H7 (cell line): ENCODE results near the gene MIS18BP1. TPM values are rescaled to one million over a fixed set of nuclear protein-coding genes. Genes with fewer than 3 reads are reported as not detected.
"Not testable (repeated sequence)": the region's sequence is repeated elsewhere in the genome, so short reads cannot be mapped to it uniquely, and the experiment has no call there.

Experiments
- DNase-seq: peaks from one replicate; pipeline ENCODE4 v3.0.0; 2012
- H3K27me3 ChIP-seq: 2 replicates; pipeline ENCODE4 v1.6.0; 2011; ENCODE audit warnings: mild to moderate bottlenecking, low read length; ENCODE audit not compliant: control insufficient read depth, insufficient read depth
- H3K36me3 ChIP-seq: replicated peaks from 2 replicates; pipeline ENCODE4 v1.5.1; 2011; ENCODE audit warnings: low read length; ENCODE audit not compliant: control insufficient read depth, insufficient read depth
- H3K4me3 ChIP-seq: 2 replicates; pipeline ENCODE4 v1.5.1; 2011; ENCODE audit warnings: low read depth, mild to moderate bottlenecking, control low read depth, low read length, moderate library complexity; ENCODE audit not compliant: insufficient read depth
- total RNA-seq: library from RNA; depleted of rRNA; stranded (reverse); fragments of >200 nt; shearing (Covaris generic); gene quantifications from 2 replicates; pipeline ENCODE4 v1.2.3, GENCODE V29; 2014

Gene MIS18BP1
- total RNA-seq, 1 experiment from 2014 or later: 46.3 TPM

DNA sequence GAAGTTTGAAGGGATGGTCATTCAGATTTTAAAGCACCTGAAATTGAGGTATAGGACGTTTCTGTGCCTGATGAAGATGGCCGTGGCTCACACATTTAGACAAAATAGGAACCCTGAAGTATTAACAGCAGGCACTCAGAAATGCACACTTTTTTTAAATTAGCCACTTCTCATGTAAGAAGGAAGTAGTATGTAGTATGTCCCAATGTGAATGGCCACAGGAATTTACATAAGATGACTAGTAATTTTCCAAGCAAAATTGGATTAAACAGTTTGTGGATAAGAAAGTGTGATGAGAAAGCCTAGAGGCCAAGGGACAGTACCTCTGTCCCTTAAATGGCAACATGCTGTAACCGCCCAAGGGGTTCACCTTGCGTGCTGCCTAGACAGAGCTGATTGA, 1.8 kb upstream of the MIS18BP1 start:
- Histone ChIP-seq H3K36me3 (no peaks in the 10 kb centered on the region), H3K4me3 (no peak overlapping the region), H3K27me3 (no peaks in the 10 kb centered on the region)
- DNase-seq: no peak

DNA sequence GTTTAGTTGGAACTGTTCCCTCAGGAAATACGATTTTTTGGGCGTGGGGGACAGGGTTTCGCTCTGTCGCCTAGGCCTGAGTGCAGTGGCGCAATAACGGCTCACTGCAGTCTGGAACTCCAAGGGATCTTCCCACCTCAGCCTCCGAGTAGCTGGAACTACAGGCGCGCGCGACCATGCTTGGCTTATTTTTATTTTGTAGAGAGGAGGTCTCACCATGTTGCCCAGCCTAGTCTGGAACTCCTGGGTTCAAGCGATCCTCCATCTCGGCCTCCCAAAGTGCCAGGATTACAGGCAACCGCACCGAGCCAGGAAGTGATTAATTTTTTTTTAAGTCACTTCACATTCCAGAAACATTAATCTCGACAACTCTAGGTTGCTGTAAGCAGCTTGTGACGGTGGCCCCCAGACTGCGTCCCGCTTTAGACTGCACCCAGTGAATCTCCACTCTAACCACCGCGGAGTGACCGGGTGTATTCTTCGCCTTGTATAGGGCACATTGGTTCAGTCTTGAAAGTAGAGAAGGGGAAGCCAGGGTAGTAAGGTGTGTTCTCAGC, 830 bp upstream of the MIS18BP1 start:
- H3K4me3 ChIP-seq: peak overlapping the region; percentile 89
- no peaks in the 10 kb centered on the region for H3K36me3 ChIP-seq
- no peak for DNase-seq

GRCh38 chr14:45252366-45253069, 484 bp downstream of the MIS18BP1 start:
- no peaks in the 10 kb centered on the region for H3K27me3 ChIP-seq
- H3K36me3 ChIP-seq: no peaks in the 10 kb centered on the region
- H3K4me3 ChIP-seq: peak overlapping the region; percentile 89
- no peak for DNase-seq

More for the DNA sequence above, 830 bp upstream of the MIS18BP1 start:
- H3K27me3 ChIP-seq: no peaks in the 10 kb centered on the region

DNA sequence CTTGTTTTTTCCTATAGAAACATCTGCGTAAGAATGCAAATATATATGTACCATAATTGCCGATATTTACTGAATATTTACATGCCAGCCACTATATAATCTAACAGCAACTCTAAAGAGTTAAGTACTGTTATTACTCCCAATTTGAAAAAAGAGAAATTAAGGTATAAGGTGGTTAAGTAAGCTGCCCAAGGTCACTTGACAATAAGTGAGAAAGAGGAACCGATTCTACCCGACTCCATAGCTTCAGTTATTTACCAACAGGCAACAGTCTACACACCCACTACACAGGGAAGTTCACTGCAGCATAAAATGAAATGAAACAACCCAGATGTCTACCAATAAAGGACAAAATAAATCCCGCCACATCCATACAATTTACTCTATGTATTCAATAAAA, 1.1 kb downstream of the MIS18BP1 start:
- DNase-seq: no peak

DNA sequence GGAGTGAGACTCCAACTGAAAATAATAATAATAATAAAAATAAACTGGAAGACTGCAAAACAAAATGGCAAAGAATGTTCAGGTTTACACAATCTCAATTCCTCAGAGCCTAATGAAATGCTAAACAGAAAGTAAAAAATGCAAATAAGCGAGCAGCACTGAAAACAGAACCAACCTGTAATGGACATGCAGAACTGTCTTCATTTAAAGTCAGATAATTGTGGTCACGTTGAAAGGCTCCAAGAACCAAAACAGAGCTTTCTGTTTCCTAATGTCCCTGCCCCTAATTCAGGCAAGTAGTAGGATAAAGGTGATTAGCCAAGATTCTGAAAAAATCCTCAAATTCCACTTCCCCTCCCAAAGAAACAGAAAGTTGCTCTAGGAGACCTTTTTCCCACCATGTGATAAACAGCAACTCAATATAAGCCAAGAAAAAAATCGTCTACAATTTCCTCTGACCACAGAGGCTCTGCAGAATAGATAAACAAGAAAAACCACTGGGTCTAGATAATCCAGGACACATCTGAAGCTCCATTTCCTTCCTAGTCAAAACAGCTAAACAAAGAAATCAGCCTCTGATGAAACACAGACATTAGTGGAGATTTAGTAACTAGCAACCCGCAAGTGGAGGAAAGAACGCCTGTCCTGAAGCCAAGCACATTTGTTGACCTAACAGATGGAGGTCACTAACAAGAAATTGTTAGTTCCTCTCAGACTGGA, 3.0 kb downstream of the MIS18BP1 start:
- no peak for DNase-seq
- H3K27me3 ChIP-seq: no peaks in the 10 kb centered on the region
- H3K4me3 ChIP-seq: no peak overlapping the region
- no peaks in the 10 kb centered on the region for H3K36me3 ChIP-seq

More for the DNA sequence above, 1.1 kb downstream of the MIS18BP1 start:
- no peaks in the 10 kb centered on the region for H3K27me3 ChIP-seq
- H3K36me3 ChIP-seq: no peaks in the 10 kb centered on the region
- H3K4me3 ChIP-seq: peak overlapping the region; percentile 89

GRCh38 chr14:45247427-45247826, 5.6 kb downstream of the MIS18BP1 start:
- no peaks in the 10 kb centered on the region for H3K36me3 ChIP-seq
- no peak for DNase-seq
- H3K4me3 ChIP-seq: no peak overlapping the region
- H3K27me3 ChIP-seq: no peaks in the 10 kb centered on the region

- Histone ChIP-seq H3K27me3 (no peaks in the 10 kb centered on the region), H3K4me3 (no peak overlapping the region), H3K36me3 (no peaks in the 10 kb centered on the region)
- DNase-seq: no peak
Measured at GRCh38 chr14:45246691-45247090, 6.3 kb downstream of the MIS18BP1 start.

DNA sequence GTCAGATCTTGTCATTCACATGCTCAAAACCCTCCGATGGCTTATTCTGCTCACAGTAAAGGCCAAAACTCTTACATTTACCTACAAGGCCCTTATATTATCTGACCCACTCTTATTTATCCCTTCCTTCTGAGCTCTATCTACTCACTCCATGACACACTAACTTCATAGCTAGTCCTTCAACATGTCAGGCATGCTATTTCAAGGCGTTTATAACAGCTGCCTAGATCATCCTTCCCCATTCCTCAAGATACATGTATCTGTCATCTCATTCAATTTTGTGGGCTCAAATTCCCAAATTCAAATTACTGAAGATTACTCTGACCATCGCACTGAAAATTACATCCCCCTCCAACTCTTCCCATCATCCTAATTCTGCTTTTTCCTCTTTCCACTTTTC, 6.9 kb downstream of the MIS18BP1 start:
- no peak overlapping the region for H3K4me3 ChIP-seq
- H3K27me3 ChIP-seq: no peaks in the 10 kb centered on the region
- H3K36me3 ChIP-seq: no peaks in the 10 kb centered on the region; the same call in 1 of the 2 replicates
- no peak for DNase-seq

GRCh38 chr14:45242706-45243105, 10.3 kb downstream of the MIS18BP1 start:
- Histone ChIP-seq H3K27me3 (no peaks in the 10 kb centered on the region), H3K36me3 (no peaks in the 10 kb centered on the region; the same call in 1 of the 2 replicates), H3K4me3 (no peak overlapping the region)
- DNase-seq: no peak

DNA sequence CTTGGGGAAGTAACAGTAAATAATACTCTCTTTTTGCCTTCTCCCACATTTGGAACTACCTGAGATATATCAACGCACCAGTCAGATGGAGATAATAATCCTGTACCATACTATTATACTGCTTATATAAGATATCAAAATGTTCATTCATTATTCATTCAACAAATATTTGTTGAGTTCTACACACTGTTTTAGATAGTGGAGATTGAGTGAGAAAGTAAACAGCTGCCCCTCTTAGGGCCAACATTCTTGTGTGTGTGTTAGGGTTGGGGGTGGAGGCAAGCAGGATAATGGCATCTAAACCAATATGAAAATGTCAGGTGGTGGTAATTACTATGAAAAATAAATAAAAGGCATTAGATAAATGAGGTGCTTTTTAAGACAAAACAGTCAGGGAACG, 14.0 kb downstream of the MIS18BP1 start:
- Histone ChIP-seq H3K27me3 (no peaks in the 10 kb centered on the region), H3K36me3 (peaks cover 6% of the 10 kb centered on the region), H3K4me3 (no peak overlapping the region)
- no peak for DNase-seq

GRCh38 chr14:45227566-45227965, 25.4 kb downstream of the MIS18BP1 start:
- no peak for DNase-seq
- peaks cover 11% of the 10 kb centered on the region for H3K36me3 ChIP-seq
- no peak overlapping the region for H3K4me3 ChIP-seq
- H3K27me3 ChIP-seq: no peaks in the 10 kb centered on the region

GRCh38 chr14:45222485-45223262, 30.3 kb downstream of the MIS18BP1 start:
- H3K4me3 ChIP-seq: no peak overlapping the region
- no peak for DNase-seq
- H3K27me3 ChIP-seq: no peaks in the 10 kb centered on the region
- peaks cover 7% of the 10 kb centered on the region for H3K36me3 ChIP-seq

DNA sequence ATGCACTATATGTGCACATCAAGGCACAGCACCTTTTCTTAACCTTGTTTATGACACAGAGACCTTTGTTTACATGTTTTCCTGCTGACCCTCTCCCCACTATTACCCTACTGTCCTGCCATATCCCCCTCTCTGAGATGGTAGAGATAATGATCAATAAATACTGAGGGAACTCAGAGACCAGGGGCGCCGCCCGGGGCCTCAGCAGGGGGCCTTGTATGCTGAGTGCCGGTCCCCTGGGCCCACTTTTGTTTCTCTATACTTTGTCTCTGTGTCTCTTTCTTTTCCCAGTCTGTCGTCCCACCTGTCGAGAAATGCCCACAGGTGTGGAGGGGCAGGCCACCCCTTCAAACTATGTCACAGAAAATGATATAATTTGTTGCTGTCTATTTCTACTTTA, 38.7 kb downstream of the MIS18BP1 start:
- not testable (repeated sequence) for DNase-seq, H3K27me3 ChIP-seq, H3K36me3 ChIP-seq, H3K4me3 ChIP-seq

GRCh38 chr14:45213716-45214115, 39.3 kb downstream of the MIS18BP1 start:
- H3K27me3 ChIP-seq, H3K4me3 ChIP-seq, DNase-seq: not testable (repeated sequence)
- peaks cover 11% of the 10 kb centered on the region for H3K36me3 ChIP-seq
